ENCODE data around the gene PITPNM3. TPM values are rescaled to one million over a fixed set of nuclear protein-coding genes. Genes with fewer than 3 reads are reported as not detected.

PITPNM3 gene
- polyA plus RNA-seq, 1 donor from 2014 or later: 3.0 TPM

DNA sequence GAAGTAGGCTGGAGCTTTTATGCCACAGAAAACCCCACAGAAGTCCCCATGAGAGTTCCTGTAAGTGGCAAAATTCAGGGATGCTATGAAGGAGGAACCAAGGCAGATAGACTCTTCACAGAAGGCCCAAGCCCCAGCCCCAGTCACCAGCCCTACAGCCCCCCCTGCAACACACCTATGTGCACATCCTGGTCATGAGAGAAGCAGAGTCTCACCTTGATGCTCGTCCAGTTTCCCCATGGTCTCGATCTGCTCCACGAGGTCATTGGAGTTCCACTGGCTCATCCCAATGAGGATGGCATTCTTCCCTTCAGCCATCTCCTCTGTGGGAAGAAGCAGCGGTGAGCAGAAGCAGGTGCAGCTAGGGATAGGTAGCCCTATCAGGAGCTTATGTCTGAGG, 31.2 kb downstream of the PITPNM3 start:
- H3K9me2 ChIP-seq (ENCODE audit: insufficient read depth, low read length): no peaks in the 10 kb centered on the region
- TF ChIP-seq MXI1 (conservative IDR thresholded peaks at IDR 0.05; ENCODE audit: poor library complexity, severe bottlenecking): no peak
- TF ChIP-seq, protein P1, sequence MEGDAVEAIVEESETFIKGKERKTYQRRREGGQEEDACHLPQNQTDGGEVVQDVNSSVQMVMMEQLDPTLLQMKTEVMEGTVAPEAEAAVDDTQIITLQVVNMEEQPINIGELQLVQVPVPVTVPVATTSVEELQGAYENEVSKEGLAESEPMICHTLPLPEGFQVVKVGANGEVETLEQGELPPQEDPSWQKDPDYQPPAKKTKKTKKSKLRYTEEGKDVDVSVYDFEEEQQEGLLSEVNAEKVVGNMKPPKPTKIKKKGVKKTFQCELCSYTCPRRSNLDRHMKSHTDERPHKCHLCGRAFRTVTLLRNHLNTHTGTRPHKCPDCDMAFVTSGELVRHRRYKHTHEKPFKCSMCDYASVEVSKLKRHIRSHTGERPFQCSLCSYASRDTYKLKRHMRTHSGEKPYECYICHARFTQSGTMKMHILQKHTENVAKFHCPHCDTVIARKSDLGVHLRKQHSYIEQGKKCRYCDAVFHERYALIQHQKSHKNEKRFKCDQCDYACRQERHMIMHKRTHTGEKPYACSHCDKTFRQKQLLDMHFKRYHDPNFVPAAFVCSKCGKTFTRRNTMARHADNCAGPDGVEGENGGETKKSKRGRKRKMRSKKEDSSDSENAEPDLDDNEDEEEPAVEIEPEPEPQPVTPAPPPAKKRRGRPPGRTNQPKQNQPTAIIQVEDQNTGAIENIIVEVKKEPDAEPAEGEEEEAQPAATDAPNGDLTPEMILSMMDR (IDR thresholded peaks at IDR 0.05; ENCODE audit: poor library complexity, severe bottlenecking): no peak
- no peak for TF ChIP-seq EP300 (conservative IDR thresholded peaks at IDR 0.05; ENCODE audit: poor library complexity, severe bottlenecking)
- TF ChIP-seq POLR2AphosphoS5 (IDR thresholded peaks at IDR 0.05): no peak
- TF ChIP-seq SMC3 (conservative IDR thresholded peaks at IDR 0.05; ENCODE audit: poor library complexity): no peak
- no peak for TF ChIP-seq RAD21 (conservative IDR thresholded peaks at IDR 0.05)
- TF ChIP-seq EZH2 (IDR thresholded peaks at IDR 0.05; ENCODE audit: borderline replicate concordance, insufficient read depth, low read length, poor library complexity, severe bottlenecking): no peak
- TF ChIP-seq REST (IDR thresholded peaks at IDR 0.05; ENCODE audit: borderline replicate concordance): no peak
- no peak for TF ChIP-seq TAF1 (IDR thresholded peaks at IDR 0.05; ENCODE audit: low read depth)
- no peaks in the 10 kb centered on the region for H4K20me1 ChIP-seq (ENCODE audit: insufficient read depth)
- H3K36me3 ChIP-seq (ENCODE audit: insufficient read depth, low read length): no peaks in the 10 kb centered on the region
- H3K79me2 ChIP-seq (replicated peaks; ENCODE audit: insufficient read depth, low read length): no peaks in the 10 kb centered on the region
- no peak overlapping the region for H2AFZ ChIP-seq (ENCODE audit: low read depth, low read length)
- no peak overlapping the region for H3K27ac ChIP-seq (ENCODE audit: low read length)
- no peak overlapping the region for H3K4me2 ChIP-seq (ENCODE audit: low read length)
- H3K4me3 ChIP-seq (ENCODE audit: low read length): no peak overlapping the region
- no peaks in the 10 kb centered on the region for H3K9me3 ChIP-seq (ENCODE audit: low read length)
- no peak overlapping the region for H3K9ac ChIP-seq (ENCODE audit: low read length)
- H3F3A ChIP-seq (ENCODE audit: insufficient read depth, low read length, poor library complexity, severe bottlenecking): no peaks in the 10 kb centered on the region
- no peaks in the 10 kb centered on the region for H3K27me3 ChIP-seq (ENCODE audit: insufficient read depth, low read depth, low read length)

- no peaks in the 10 kb centered on the region for H3K36me3 ChIP-seq (ENCODE audit: insufficient read depth, low read length)
- TF ChIP-seq, protein P1 (IDR thresholded peaks at IDR 0.05; ENCODE audit: poor library complexity, severe bottlenecking): no peak
- no peak for TF ChIP-seq EP300 (conservative IDR thresholded peaks at IDR 0.05; ENCODE audit: poor library complexity, severe bottlenecking)
- no peak for TF ChIP-seq MXI1 (conservative IDR thresholded peaks at IDR 0.05; ENCODE audit: poor library complexity, severe bottlenecking)
- H3K4me2 ChIP-seq (ENCODE audit: low read length): no peak overlapping the region
- H3K27ac ChIP-seq (ENCODE audit: low read length): no peak overlapping the region
- H3K9me3 ChIP-seq (ENCODE audit: low read length): no peaks in the 10 kb centered on the region
- H3K9ac ChIP-seq (ENCODE audit: low read length): no peak overlapping the region
- no peaks in the 10 kb centered on the region for H3K79me2 ChIP-seq (replicated peaks; ENCODE audit: insufficient read depth, low read length)
- H3K27me3 ChIP-seq (ENCODE audit: insufficient read depth, low read depth, low read length): no peaks in the 10 kb centered on the region
- H4K20me1 ChIP-seq (ENCODE audit: insufficient read depth): no peaks in the 10 kb centered on the region
- H3F3A ChIP-seq (ENCODE audit: insufficient read depth, low read length, poor library complexity, severe bottlenecking): no peaks in the 10 kb centered on the region
- H3K4me3 ChIP-seq (ENCODE audit: low read length): no peak overlapping the region
- no peak overlapping the region for H2AFZ ChIP-seq (ENCODE audit: low read depth, low read length)
- H3K9me2 ChIP-seq (ENCODE audit: insufficient read depth, low read length): no peaks in the 10 kb centered on the region
Measured at GRCh38 chr17:6524520-6524919, 31.8 kb downstream of the PITPNM3 start.
